H1 (cell line): ENCODE results near the gene KRT4. TPM values are rescaled to one million over a fixed set of nuclear protein-coding genes. Genes with fewer than 3 reads are reported as not detected.

Source experiments
- CTCF ChIA-PET: fragments of 300-600 bp; sonication (Branson Sonifier 250); formaldehyde crosslinking; loops from one replicate; lab custom pipeline; 2021; ENCODE audit not compliant: partially characterized antibody; lab: Charles Lee
- POLR2A ChIA-PET: fragments of 300-600 bp; sonication (Branson Sonifier 250); formaldehyde crosslinking; loops from one replicate; lab custom pipeline; 2021; ENCODE audit warnings: inconsistent platforms; ENCODE audit not compliant: partially characterized antibody; lab: Charles Lee
- DNase-seq, 2 experiments: peaks; one replicate each; pipeline versions ENCODE4 v3.0.0 to v3.0.0-alpha.2; 2010 to 2022; ENCODE audit warnings: low spot score in 2 of 2, low read depth in 1 of 2, mixed read lengths in 1 of 2
- FAIRE-seq: peaks from 2 replicates; lab custom pipeline; 2011; peaks lifted over from hg19 to GRCh38; lab: Jason Lieb, UNC
- H2AFZ ChIP-seq: 2 replicates; pipeline ENCODE4 v1.8.1; 2012; ENCODE audit warnings: low read length, inconsistent platforms
- H2AK5ac ChIP-seq: 2 replicates; pipeline ENCODE4 v1.6.1; 2013; ENCODE audit warnings: low read depth, low read length
- H2BK120ac ChIP-seq: replicated peaks from 2 replicates; pipeline ENCODE3; 2013; ENCODE audit warnings: low read depth, low read length, inconsistent platforms
- H2BK12ac ChIP-seq: 2 replicates; pipeline ENCODE4 v1.6.1; 2013; ENCODE audit warnings: low read depth, low read length
- H2BK15ac ChIP-seq: 2 replicates; pipeline ENCODE4 v1.6.1; 2013; ENCODE audit warnings: low read length
- H2BK20ac ChIP-seq: 2 replicates; pipeline ENCODE4 v1.6.1; 2013; ENCODE audit warnings: low read length
- H2BK5ac ChIP-seq: 2 replicates; pipeline ENCODE4 v1.6.1; 2013; ENCODE audit warnings: low read depth, low read length
- H3K14ac ChIP-seq: 2 replicates; pipeline ENCODE4 v1.6.1; 2013; ENCODE audit warnings: inconsistent platforms; ENCODE audit not compliant: insufficient read length
- H3K18ac ChIP-seq: 2 replicates; pipeline ENCODE4 v1.6.1; 2013; ENCODE audit warnings: low read length; ENCODE audit errors: extremely low read depth
- H3K23ac ChIP-seq: 2 replicates; pipeline ENCODE4 v1.6.1; 2013; ENCODE audit warnings: inconsistent platforms; ENCODE audit not compliant: insufficient read length
- H3K23me2 ChIP-seq: 2 replicates; pipeline ENCODE4 v1.6.1; 2013; ENCODE audit warnings: low read depth, low read length
- H3K27ac ChIP-seq: 2 replicates; pipeline ENCODE4 v1.6.1; 2011; ENCODE audit warnings: low read depth, low read length, inconsistent platforms
- H3K27me3 ChIP-seq, 4 experiments: replicated peaks in 1 of 4; 1 replicate in 1 of 4; 2 replicates in 3 of 4; pipeline versions ENCODE4 v1.6.1 to v1.8.1; 2011 to 2013; ENCODE audit warnings: low read length in 3 of 4, mild to moderate bottlenecking in 3 of 4, inconsistent platforms in 2 of 4, mixed read lengths in 2 of 4, moderate library complexity in 1 of 4; ENCODE audit not compliant: control insufficient read depth in 3 of 4, insufficient read depth in 3 of 4; ENCODE audit errors: extremely low read depth in 1 of 4
- H3K36me3 ChIP-seq, 4 experiments: 2 replicates each; pipeline versions ENCODE4 v1.6.1 to v1.8.1; 2011 to 2013; ENCODE audit warnings: mild to moderate bottlenecking in 4 of 4, low read length in 3 of 4, moderate library complexity in 2 of 4, control low read depth in 1 of 4, inconsistent platforms in 1 of 4; ENCODE audit not compliant: insufficient read depth in 4 of 4, control insufficient read depth in 2 of 4
- H3K4ac ChIP-seq: replicated peaks from 2 replicates; pipeline ENCODE3; 2013; ENCODE audit warnings: low read length, low read depth, mixed read lengths, inconsistent platforms; ENCODE audit not compliant: insufficient read length
- H3K4me1 ChIP-seq, 4 experiments: replicated peaks in 1 of 4; 1 replicate in 1 of 4; 2 replicates in 3 of 4; pipeline versions ENCODE4 v1.6.1 to v1.8.1; 2011 to 2013; ENCODE audit warnings: low read length in 3 of 4, inconsistent platforms in 2 of 4, mixed read lengths in 1 of 4; ENCODE audit not compliant: insufficient read depth in 4 of 4, control insufficient read depth in 3 of 4
- H3K4me2 ChIP-seq, 2 experiments: 2 replicates each; pipeline versions ENCODE4 v1.6.1 to v1.8.1; 2011 to 2013; ENCODE audit warnings: low read depth in 2 of 2, low read length in 2 of 2, control low read depth in 1 of 2, inconsistent platforms in 1 of 2, mild to moderate bottlenecking in 1 of 2; ENCODE audit not compliant: insufficient read depth in 1 of 2
- H3K4me3 ChIP-seq, 4 experiments: fragments of 200-600, 300-600 bp in 1 of 4; sonication (generic), shearing (Covaris generic), sonication (Bioruptor Twin) in 1 of 4; 2 replicates each; pipeline versions ENCODE4 v1.5.1 to v1.8.1; 2011 to 2016; ENCODE audit warnings: low read length in 4 of 4, low read depth in 3 of 4, control low read depth in 2 of 4, inconsistent platforms in 2 of 4, mild to moderate bottlenecking in 2 of 4, mixed read lengths in 1 of 4, moderate library complexity in 1 of 4; ENCODE audit not compliant: insufficient read depth in 2 of 4; ENCODE audit errors: extremely low read depth in 1 of 4
- H3K56ac ChIP-seq: replicated peaks from 2 replicates; pipeline ENCODE3; 2013; ENCODE audit warnings: low read depth, mild to moderate bottlenecking, mixed read lengths, low read length, inconsistent platforms; ENCODE audit not compliant: insufficient read length
- H3K79me1 ChIP-seq: 2 replicates; pipeline ENCODE4 v1.6.1; 2013; ENCODE audit warnings: low read depth, low read length, control low read depth
- H3K79me2 ChIP-seq, 2 experiments: 2 replicates each; pipeline versions ENCODE4 v1.6.1 to v1.8.1; 2012 to 2013; ENCODE audit warnings: low read length in 2 of 2, mild to moderate bottlenecking in 2 of 2, inconsistent platforms in 1 of 2; ENCODE audit not compliant: insufficient read depth in 2 of 2, control insufficient read depth in 1 of 2
- H3K9ac ChIP-seq, 4 experiments: replicated peaks in 1 of 4; 1 replicate in 1 of 4; 2 replicates in 3 of 4; pipeline versions ENCODE4 v1.6.1 to v1.8.1; 2011 to 2013; ENCODE audit warnings: low read depth in 3 of 4, low read length in 3 of 4, control low read depth in 2 of 4, mild to moderate bottlenecking in 2 of 4, moderate library complexity in 2 of 4, inconsistent platforms in 1 of 4; ENCODE audit errors: extremely low read depth in 1 of 4
- H3K9me3 ChIP-seq, 2 experiments: 2 replicates each; pipeline versions ENCODE4 v1.6.1 to v1.8.1; 2012 to 2013; ENCODE audit warnings: mild to moderate bottlenecking in 2 of 2, moderate library complexity in 2 of 2, control low read depth in 1 of 2, inconsistent platforms in 1 of 2, low read depth in 1 of 2, low read length in 1 of 2, mixed read lengths in 1 of 2; ENCODE audit not compliant: insufficient read depth in 2 of 2
- H4K20me1 ChIP-seq, 2 experiments: replicated peaks in 1 of 2; 2 replicates each; pipeline versions ENCODE3 to v1.8.1; 2011 to 2013; ENCODE audit warnings: inconsistent platforms in 2 of 2, low read length in 2 of 2, mild to moderate bottlenecking in 1 of 2; ENCODE audit not compliant: insufficient read depth in 2 of 2, control insufficient read depth in 1 of 2
- H4K5ac ChIP-seq: 2 replicates; pipeline ENCODE4 v1.6.1; 2013; ENCODE audit warnings: low read length, low read depth, mixed read lengths, inconsistent platforms; ENCODE audit not compliant: insufficient read length
- H4K8ac ChIP-seq: 2 replicates; pipeline ENCODE4 v1.8.0; 2013; ENCODE audit warnings: mild to moderate bottlenecking, moderate library complexity, low read length, inconsistent platforms; ENCODE audit not compliant: insufficient read depth; ENCODE audit errors: extremely low read depth
- H4K91ac ChIP-seq: replicated peaks from 2 replicates; pipeline ENCODE3; 2013; ENCODE audit warnings: low read length, mixed read lengths, inconsistent platforms; ENCODE audit not compliant: insufficient read length
- BACH1 ChIP-seq: IDR thresholded peaks from 2 replicates; pipeline ENCODE4 v1.6.1; 2012; ENCODE audit warnings: low read length, improper control_type of control experiment
- JUND ChIP-seq: IDR thresholded peaks from 2 replicates; pipeline ENCODE4 v1.6.1; 2011; ENCODE audit warnings: mild to moderate bottlenecking, improper control_type of control experiment, low read length
- NRF1 ChIP-seq: IDR thresholded peaks from 2 replicates; pipeline ENCODE4 v1.6.1; 2011; ENCODE audit warnings: mild to moderate bottlenecking, low read depth, low read length, improper control_type of control experiment
- PHF8 ChIP-seq: fragments of 200-600 bp; sonication (generic); conservative IDR thresholded peaks from 2 replicates; pipeline ENCODE4 v1.7.1; 2012; ENCODE audit warnings: low read depth, mild to moderate bottlenecking, inconsistent platforms, low read length, moderate library complexity
- POU5F1 ChIP-seq: IDR thresholded peaks from 2 replicates; pipeline ENCODE4 v1.6.1; 2011; ENCODE audit warnings: low read depth, mild to moderate bottlenecking, low read length, moderate library complexity
- RXRA ChIP-seq: IDR thresholded peaks from 2 replicates; pipeline ENCODE4 v1.6.1; 2011; ENCODE audit warnings: low read depth, mild to moderate bottlenecking, low read length, moderate library complexity; ENCODE audit not compliant: insufficient read depth
- SIN3A ChIP-seq, 2 experiments: IDR thresholded peaks in 1 of 2; conservative IDR thresholded peaks in 1 of 2; 2 replicates each; pipeline ENCODE4 v1.6.1; 2011 to 2012; ENCODE audit warnings: low read length in 2 of 2, improper control_type of control experiment in 1 of 2, low read depth in 1 of 2, mild to moderate bottlenecking in 1 of 2
- SIRT6 ChIP-seq: IDR thresholded peaks from one replicate; pipeline ENCODE4 v1.7.1; 2012; ENCODE audit warnings: low read length, inconsistent platforms
- TAF7 ChIP-seq: optimal IDR thresholded peaks from 2 replicates; pipeline ENCODE3; 2011; ENCODE audit warnings: low read depth, mild to moderate bottlenecking, inconsistent platforms, low read length, moderate library complexity, borderline replicate concordance
- ZNF274 ChIP-seq: IDR thresholded peaks from 2 replicates; pipeline ENCODE4 v1.7.0; 2012; ENCODE audit warnings: low read length, borderline replicate concordance; ENCODE audit errors: extremely low read depth
- WGBS, 2 experiments: shearing (Covaris generic) in 1 of 2; methylation state at CpG; one replicate each; pipeline versions ENCODE4 v1.1.6 to v1.1.7; 2013 to 2015; ENCODE audit warnings: low lambda C conversion rate in 2 of 2, mixed read lengths in 2 of 2, inconsistent platforms in 1 of 2, low coverage in 1 of 2, missing lambda C conversion rate in 1 of 2; ENCODE audit not compliant: insufficient replicate concordance in 2 of 2, insufficient coverage in 1 of 2, insufficient read length in 1 of 2; ENCODE audit errors: extremely low coverage in 1 of 2, missing lambda C conversion rate in 1 of 2; 5-methylcytosine and 5-hydroxymethylcytosine counted together
- polyA plus RNA-seq, 7 experiments: library from polyadenylated mRNA; depleted of rRNA in 3 of 7; stranded (reverse) in 5 of 7; unstranded in 2 of 7; fragments of >200 nt in 5 of 7; fragments of 200-250 nt in 2 of 7; gene quantifications; 1 replicate in 5 of 7; 2 replicates in 1 of 7; 4 replicates in 1 of 7; pipeline versions ENCODE4 v1.2.1 to v1.2.3, GENCODE V29; 2011 to 2013; ENCODE audit warnings: missing spikeins in 2 of 7, mixed read lengths in 2 of 7
- total RNA-seq: library from RNA; stranded (reverse); fragmentation: NEBNext Ultra II Directional; extraction: Animal tissue kit (Norgen Biotek cat#: 25700); gene quantifications from 2 replicates; pipeline ENCODE4 v1.2.1, GENCODE V29; 2021
- TF ChIP-seq, protein P1 (sequence below): IDR thresholded peaks from 2 replicates; pipeline ENCODE4 v1.6.1; 2011; ENCODE audit warnings: low read length, improper control_type of control experiment

KRT4 gene
- total and polyA plus RNA-seq, 2 of the 8 experiments (the other 6 are each of a cell fraction or from before 2014, with no cell fraction given): not detected

- no peak overlapping the region for H3K27ac ChIP-seq
- FAIRE-seq (no peak), DNase-seq (no peak)
- H3K4me3 ChIP-seq: no peak overlapping the region
- no peak overlapping the region for H3K18ac ChIP-seq
- no peaks in the 10 kb centered on the region for H4K20me1 ChIP-seq
- no peak overlapping the region for H2AK5ac ChIP-seq
- no peaks in the 10 kb centered on the region for H3K9me3 ChIP-seq
- H2BK5ac ChIP-seq: no peak overlapping the region
- no peak overlapping the region for H3K9ac ChIP-seq
- H3K4me2 ChIP-seq: no peak overlapping the region
- no peaks in the 10 kb centered on the region for H3K23me2 ChIP-seq
- H3K79me1 ChIP-seq: no peaks in the 10 kb centered on the region
- no peaks in the 10 kb centered on the region; a peak in 1 of 7 replicates for H3K27me3 ChIP-seq
- no peak overlapping the region for H4K5ac ChIP-seq
- no peak overlapping the region for H2AFZ ChIP-seq
- H2BK15ac ChIP-seq: no peak overlapping the region
- no peak overlapping the region for H3K14ac ChIP-seq
- H2BK20ac ChIP-seq: no peak overlapping the region
- ChIA-PET CTCF (no interaction called here), POLR2A (no interaction called here)
- no peak overlapping the region for H3K4ac ChIP-seq
- no peaks in the 10 kb centered on the region for H3K79me2 ChIP-seq
- no peak overlapping the region for H3K23ac ChIP-seq
- H3K56ac ChIP-seq: no peak overlapping the region
- H4K91ac ChIP-seq: no peak overlapping the region
- H4K8ac ChIP-seq: no peak overlapping the region
- no peak overlapping the region for H2BK12ac ChIP-seq
- 94% methylated on average over 5 of the region's 5 CpGs; no CpG with 5 or more reads in 1 of the 2 experiments for WGBS, 2 experiments
- H3K36me3 ChIP-seq: no peaks in the 10 kb centered on the region
- TF ChIP-seq ZNF274 (no peak), SIN3A (conservative IDR thresholded peaks at IDR 0.05 in 1 of 2, IDR thresholded peaks at IDR 0.05 in 1 of 2; ENCODE audit: low read depth in 1 of 2, low read length in 2 of 2) (no peak), NRF1 (no peak), RXRA (no peak), PHF8 (no peak), JUND (no peak), SIRT6 (no peak), BACH1 (no peak), TAF7 (no peak), POU5F1 (no peak)
- TF ChIP-seq, protein P1, sequence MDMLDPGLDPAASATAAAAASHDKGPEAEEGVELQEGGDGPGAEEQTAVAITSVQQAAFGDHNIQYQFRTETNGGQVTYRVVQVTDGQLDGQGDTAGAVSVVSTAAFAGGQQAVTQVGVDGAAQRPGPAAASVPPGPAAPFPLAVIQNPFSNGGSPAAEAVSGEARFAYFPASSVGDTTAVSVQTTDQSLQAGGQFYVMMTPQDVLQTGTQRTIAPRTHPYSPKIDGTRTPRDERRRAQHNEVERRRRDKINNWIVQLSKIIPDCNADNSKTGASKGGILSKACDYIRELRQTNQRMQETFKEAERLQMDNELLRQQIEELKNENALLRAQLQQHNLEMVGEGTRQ: no peak
- no peaks in the 10 kb centered on the region for H3K4me1 ChIP-seq
- no peak overlapping the region for H2BK120ac ChIP-seq
These were observed 36.8 kb upstream of the KRT4 start for GRCh38 chr12:52850681-52851080.
